Panc1 (cell line): ENCODE results near the gene DCD. TPM values are rescaled to one million over a fixed set of nuclear protein-coding genes. Genes with fewer than 3 reads are reported as not detected.

ENCODE experiments used
- ATAC-seq: fragments of 200-7000 bp; cut with Tn5 transposase; 2 replicates; pipeline ENCODE4 v1.9.1; 2020; ENCODE audit warnings: mild to moderate bottlenecking, moderate library complexity
- BruUV-seq: library from RNA; stranded (reverse); fragments of 400-500 nt; replicated peaks from 2 replicates; lab custom pipeline; 2021; lab: Mats Ljungman, UMichigan
- CTCF ChIA-PET: fragments of 300-600 bp; sonication (Branson Sonifier 250); formaldehyde crosslinking; loops from one replicate; lab custom pipeline; 2022; ENCODE audit warnings: antibody characterized with exemption; lab: Charles Lee
- POLR2A ChIA-PET: fragments of 300-600 bp; sonication (Branson Sonifier 250); formaldehyde crosslinking; loops from one replicate; lab custom pipeline; 2022; ENCODE audit warnings: antibody characterized with exemption; lab: Charles Lee
- DNase-seq: peaks from one replicate; pipeline ENCODE4 v3.0.0-alpha.2; 2010; ENCODE audit warnings: low read depth, low spot score
- H3K27ac ChIP-seq: 2 replicates; pipeline ENCODE4 v1.5.1; 2011; ENCODE audit warnings: mild to moderate bottlenecking, low read length, inconsistent platforms
- H3K27me3 ChIP-seq: fragments of 200-500 bp; sonication (Bioruptor generic); 2 replicates; pipeline ENCODE4 v1.6.0; 2014; ENCODE audit warnings: low read length, inconsistent platforms; ENCODE audit not compliant: control insufficient read depth, insufficient read depth
- H3K36me3 ChIP-seq: fragments of 200-500 bp; sonication (Bioruptor generic); 2 replicates; pipeline ENCODE4 v1.5.1; 2014; ENCODE audit warnings: inconsistent platforms, mild to moderate bottlenecking, low read length, moderate library complexity; ENCODE audit not compliant: control insufficient read depth, insufficient read depth
- H3K4me1 ChIP-seq: 2 replicates; pipeline ENCODE4 v1.5.1; 2011; ENCODE audit warnings: inconsistent platforms, mild to moderate bottlenecking, low read length, moderate library complexity; ENCODE audit not compliant: control insufficient read depth, insufficient read depth
- H3K4me3 ChIP-seq, 2 experiments: 2 replicates each; pipeline ENCODE4 v1.5.1; 2011 to 2012; ENCODE audit warnings: low read depth in 2 of 2, low read length in 2 of 2, mild to moderate bottlenecking in 2 of 2, inconsistent platforms in 1 of 2, moderate library complexity in 1 of 2
- H3K9me3 ChIP-seq: fragments of 200-500 bp; sonication (Bioruptor generic); 2 replicates; pipeline ENCODE4 v1.5.1; 2014; ENCODE audit warnings: low read depth, mild to moderate bottlenecking, inconsistent platforms, low read length, moderate library complexity; ENCODE audit not compliant: control insufficient read depth, insufficient read depth
- POLR2AphosphoS5 ChIP-seq: IDR thresholded peaks from 2 replicates; pipeline ENCODE4 v1.6.1; 2012; ENCODE audit warnings: mild to moderate bottlenecking, low read depth, low read length, moderate library complexity
- SIN3A ChIP-seq: IDR thresholded peaks from 2 replicates; pipeline ENCODE4 v1.6.1; 2012; ENCODE audit warnings: low read depth, mild to moderate bottlenecking, low read length, moderate library complexity, borderline replicate concordance; ENCODE audit not compliant: insufficient read depth
- TCF7L2 ChIP-seq: IDR thresholded peaks from 2 replicates; pipeline ENCODE4 v1.6.1; 2011; ENCODE audit warnings: mild to moderate bottlenecking, low read depth, low read length, inconsistent platforms
- in situ Hi-C: cut with HindIII; loops from 2 replicates; pipeline ENCODE4 v1.10.0; 2016; ENCODE audit warnings: low sequenced_read_pairs, low pct_unique_long_range_greater_than_20kb
- intact Hi-C: fragments of 100-400 bp; cut with micrococcal nuclease; formaldehyde crosslinking; loops from one replicate; pipeline ENCODE4 v1.10.0; 2022; ENCODE audit not compliant: unreplicated experiment
- total RNA-seq: library from RNA; stranded (reverse); gene quantifications from one replicate; pipeline ENCODE4 v1.2.1, GENCODE V29; 2021; ENCODE audit not compliant: unreplicated experiment
- TF ChIP-seq, protein P1 (sequence below): fragments of 450-650 bp; IDR thresholded peaks from 2 replicates; pipeline ENCODE4 v1.5.1; 2017; ENCODE audit warnings: mild to moderate bottlenecking
- TF ChIP-seq, protein P2 (sequence below), 2 experiments: IDR thresholded peaks; 2 replicates each; pipeline ENCODE4 v1.6.1; 2011 to 2012; ENCODE audit warnings: low read depth in 2 of 2, control low read depth in 1 of 2, low read length in 1 of 2, mild to moderate bottlenecking in 1 of 2, moderate library complexity in 1 of 2; ENCODE audit not compliant: insufficient read depth in 1 of 2

DCD gene
- total RNA-seq, 1 experiment from 2014 or later = not detected

DNA sequence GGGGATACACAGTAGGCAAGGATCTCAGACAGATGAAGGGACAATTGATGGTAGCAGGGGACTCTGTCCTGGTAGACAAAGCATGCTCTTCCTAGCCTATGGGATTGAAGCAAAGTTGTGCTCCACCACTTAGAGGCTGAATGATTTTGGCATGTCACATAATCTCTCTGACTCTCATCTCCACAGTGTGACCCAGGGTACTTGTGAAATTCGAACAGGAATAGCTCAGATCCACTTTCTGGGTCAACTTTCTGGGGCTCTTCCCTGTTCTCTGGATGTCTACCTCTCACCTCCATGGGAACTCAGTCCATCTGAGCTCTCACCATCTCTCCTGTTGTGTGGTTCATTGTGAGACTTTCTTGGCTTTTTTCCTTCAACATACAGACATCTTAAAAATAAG is 1.7 kb upstream of the DCD start:
- intact Hi-C loops (no loop called here), in situ Hi-C loops (no loop called here)
- Histone ChIP-seq H3K4me3 (no peak overlapping the region), H3K27me3 (peaks cover 17% of the 10 kb centered on the region), H3K4me1 (no peaks in the 10 kb centered on the region), H3K36me3 (no peaks in the 10 kb centered on the region), H3K9me3 (no peaks in the 10 kb centered on the region), H3K27ac (no peak overlapping the region)
- no peak for ATAC-seq
- BruUV-seq = no TSS peak
- DNase-seq = no peak
- ChIA-PET POLR2A (no interaction called here), CTCF (no interaction called here)
- TF ChIP-seq, protein P1, sequence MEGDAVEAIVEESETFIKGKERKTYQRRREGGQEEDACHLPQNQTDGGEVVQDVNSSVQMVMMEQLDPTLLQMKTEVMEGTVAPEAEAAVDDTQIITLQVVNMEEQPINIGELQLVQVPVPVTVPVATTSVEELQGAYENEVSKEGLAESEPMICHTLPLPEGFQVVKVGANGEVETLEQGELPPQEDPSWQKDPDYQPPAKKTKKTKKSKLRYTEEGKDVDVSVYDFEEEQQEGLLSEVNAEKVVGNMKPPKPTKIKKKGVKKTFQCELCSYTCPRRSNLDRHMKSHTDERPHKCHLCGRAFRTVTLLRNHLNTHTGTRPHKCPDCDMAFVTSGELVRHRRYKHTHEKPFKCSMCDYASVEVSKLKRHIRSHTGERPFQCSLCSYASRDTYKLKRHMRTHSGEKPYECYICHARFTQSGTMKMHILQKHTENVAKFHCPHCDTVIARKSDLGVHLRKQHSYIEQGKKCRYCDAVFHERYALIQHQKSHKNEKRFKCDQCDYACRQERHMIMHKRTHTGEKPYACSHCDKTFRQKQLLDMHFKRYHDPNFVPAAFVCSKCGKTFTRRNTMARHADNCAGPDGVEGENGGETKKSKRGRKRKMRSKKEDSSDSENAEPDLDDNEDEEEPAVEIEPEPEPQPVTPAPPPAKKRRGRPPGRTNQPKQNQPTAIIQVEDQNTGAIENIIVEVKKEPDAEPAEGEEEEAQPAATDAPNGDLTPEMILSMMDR = no peak
- TF ChIP-seq TCF7L2 (no peak), SIN3A (no peak), POLR2AphosphoS5 (no peak)
- TF ChIP-seq, protein P2, sequence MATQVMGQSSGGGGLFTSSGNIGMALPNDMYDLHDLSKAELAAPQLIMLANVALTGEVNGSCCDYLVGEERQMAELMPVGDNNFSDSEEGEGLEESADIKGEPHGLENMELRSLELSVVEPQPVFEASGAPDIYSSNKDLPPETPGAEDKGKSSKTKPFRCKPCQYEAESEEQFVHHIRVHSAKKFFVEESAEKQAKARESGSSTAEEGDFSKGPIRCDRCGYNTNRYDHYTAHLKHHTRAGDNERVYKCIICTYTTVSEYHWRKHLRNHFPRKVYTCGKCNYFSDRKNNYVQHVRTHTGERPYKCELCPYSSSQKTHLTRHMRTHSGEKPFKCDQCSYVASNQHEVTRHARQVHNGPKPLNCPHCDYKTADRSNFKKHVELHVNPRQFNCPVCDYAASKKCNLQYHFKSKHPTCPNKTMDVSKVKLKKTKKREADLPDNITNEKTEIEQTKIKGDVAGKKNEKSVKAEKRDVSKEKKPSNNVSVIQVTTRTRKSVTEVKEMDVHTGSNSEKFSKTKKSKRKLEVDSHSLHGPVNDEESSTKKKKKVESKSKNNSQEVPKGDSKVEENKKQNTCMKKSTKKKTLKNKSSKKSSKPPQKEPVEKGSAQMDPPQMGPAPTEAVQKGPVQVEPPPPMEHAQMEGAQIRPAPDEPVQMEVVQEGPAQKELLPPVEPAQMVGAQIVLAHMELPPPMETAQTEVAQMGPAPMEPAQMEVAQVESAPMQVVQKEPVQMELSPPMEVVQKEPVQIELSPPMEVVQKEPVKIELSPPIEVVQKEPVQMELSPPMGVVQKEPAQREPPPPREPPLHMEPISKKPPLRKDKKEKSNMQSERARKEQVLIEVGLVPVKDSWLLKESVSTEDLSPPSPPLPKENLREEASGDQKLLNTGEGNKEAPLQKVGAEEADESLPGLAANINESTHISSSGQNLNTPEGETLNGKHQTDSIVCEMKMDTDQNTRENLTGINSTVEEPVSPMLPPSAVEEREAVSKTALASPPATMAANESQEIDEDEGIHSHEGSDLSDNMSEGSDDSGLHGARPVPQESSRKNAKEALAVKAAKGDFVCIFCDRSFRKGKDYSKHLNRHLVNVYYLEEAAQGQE (IDR thresholded peaks at IDR 0.05; ENCODE audit: insufficient read depth in 1 of 2, low read depth in 2 of 2, low read length in 1 of 2) = no peak

DNA sequence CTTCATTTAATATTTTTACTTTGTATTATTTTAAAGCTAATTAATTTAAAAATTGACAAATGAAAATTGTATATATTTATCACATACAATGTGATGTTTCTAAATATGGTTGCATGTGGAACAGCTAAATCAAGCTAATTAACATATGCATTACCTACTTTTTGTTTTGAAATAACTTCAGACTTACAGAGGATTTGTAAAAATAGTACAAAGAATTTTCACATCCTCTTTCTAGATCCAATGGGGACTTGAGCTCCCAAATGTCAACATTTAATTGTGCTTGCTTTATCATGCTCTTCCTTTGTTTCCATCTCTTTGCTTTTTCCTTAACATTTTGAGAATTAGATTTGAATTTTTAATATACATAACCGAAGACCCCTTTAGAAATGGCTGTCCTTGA is 6.6 kb downstream of the DCD start:
- H3K9me3 ChIP-seq = no peaks in the 10 kb centered on the region
- CTCF ChIA-PET = no interaction called here
- BruUV-seq = no TSS peak
- H3K4me3 ChIP-seq = no peak overlapping the region
- no peak for ATAC-seq
- peaks cover 23% of the 10 kb centered on the region for H3K27me3 ChIP-seq
- no peak for DNase-seq
- H3K36me3 ChIP-seq = no peaks in the 10 kb centered on the region
- POLR2A ChIA-PET = no interaction called here
- intact Hi-C loops = no loop called here
- H3K27ac ChIP-seq = no peak overlapping the region
- no peaks in the 10 kb centered on the region for H3K4me1 ChIP-seq
- TF ChIP-seq, protein P2 (IDR thresholded peaks at IDR 0.05; ENCODE audit: insufficient read depth in 1 of 2, low read depth in 2 of 2, low read length in 1 of 2) = no peak
- TF ChIP-seq, protein P1 = no peak
- no peak for TF ChIP-seq POLR2AphosphoS5
- in situ Hi-C loops = no loop called here
